CD4-positive, alpha-beta T cell treated with Interleukin-17A for 4 hours (primary cell): ENCODE data around the gene COA3.
"Not testable (repeated sequence)": the region's sequence is repeated elsewhere in the genome, so short reads cannot be mapped to it uniquely, and the experiment has no call there.

Experiments
- DNase-seq: peaks from one replicate; pipeline ENCODE4 v3.0.0-alpha.2; 2020; ENCODE audit warnings: mixed read lengths

Gene COA3

GRCh38 chr17:42780851-42781638 lies 17.5 kb downstream of the COA3 start:
- DNase-seq: no peak

- no peak for DNase-seq
These were observed 18.3 kb downstream of the COA3 start, which contains the start of gene WNK4 for GRCh38 chr17:42779936-42780850. Gene WNK4 (plus strand): TSS chr17:42780610. CDS start chr17:42780699, 89 bp downstream.

- no peak for DNase-seq
These were observed 19.1 kb downstream of the COA3 start for GRCh38 chr17:42779304-42779935.

- DNase-seq: no peak
These were observed 19.9 kb downstream of the COA3 start for GRCh38 chr17:42778570-42778969.

GRCh38 chr17:42775534-42776098 lies 22.9 kb downstream of the COA3 start:
- DNase-seq: no peak

- no peak for DNase-seq
These were observed 24.3 kb downstream of the COA3 start for GRCh38 chr17:42774066-42774745.

- peak; percentile 79 for DNase-seq
These were observed 25.0 kb downstream of the COA3 start, which contains the start of gene VPS25 for GRCh38 chr17:42773290-42774035. Gene VPS25 (plus strand): TSS chr17:42773449. CDS start chr17:42773476, 27 bp downstream.

- DNase-seq: no peak
These were observed 25.6 kb downstream of the COA3 start for GRCh38 chr17:42772945-42773289.

- not testable (repeated sequence) for DNase-seq
These were observed 28.5 kb downstream of the COA3 start for GRCh38 chr17:42769964-42770363.

- DNase-seq: not testable (repeated sequence)
These were observed 30.5 kb downstream of the COA3 start for GRCh38 chr17:42768006-42768405.

GRCh38 chr17:42767512-42767911 lies 31.0 kb downstream of the COA3 start:
- no peak for DNase-seq

- no peak for DNase-seq
These were observed 32.4 kb downstream of the COA3 start for GRCh38 chr17:42766124-42766523.

- DNase-seq: no peak
These were observed 36.9 kb downstream of the COA3 start for GRCh38 chr17:42761638-42762037.

- DNase-seq: peak; percentile 30
These were observed 37.6 kb downstream of the COA3 start, which contains the start of gene RAMP2 for GRCh38 chr17:42760652-42761581. Gene RAMP2 (plus strand): TSS chr17:42761227. CDS start chr17:42761262, 35 bp downstream.

- no peak for DNase-seq
These were observed 38.4 kb downstream of the COA3 start for GRCh38 chr17:42759982-42760651.

- no peak for DNase-seq
These were observed 43.7 kb downstream of the COA3 start for GRCh38 chr17:42754782-42755181.

GRCh38 chr17:42751628-42752027 lies 46.9 kb downstream of the COA3 start:
- DNase-seq: no peak

- DNase-seq: no peak
These were observed 47.7 kb downstream of the COA3 start for GRCh38 chr17:42750739-42751344.
